PC-3 (cell line): ENCODE measurements around the gene NELFB. TPM values are rescaled to one million over a fixed set of nuclear protein-coding genes. Genes with fewer than 3 reads are reported as not detected.

Experiments
- ATAC-seq: fragments of 200-7000 bp; cut with Tn5 transposase; 2 replicates; pipeline ENCODE4 v1.9.1; 2020; ENCODE audit warnings: mild to moderate bottlenecking, moderate library complexity
- BruUV-seq: library from RNA; stranded (reverse); fragments of 400-500 nt; replicated peaks from 2 replicates; lab custom pipeline; 2021; lab: Mats Ljungman, UMichigan
- CTCF ChIA-PET: fragments of 300-600 bp; sonication (Branson Sonifier 250); formaldehyde crosslinking; loops from one replicate; lab custom pipeline; 2022; ENCODE audit warnings: antibody characterized with exemption; lab: Charles Lee
- POLR2A ChIA-PET: fragments of 300-600 bp; sonication (Branson Sonifier 250); formaldehyde crosslinking; loops from one replicate; lab custom pipeline; 2022; ENCODE audit warnings: antibody characterized with exemption; ENCODE audit not compliant: unreplicated experiment; lab: Charles Lee
- DNase-seq: peaks from one replicate; pipeline ENCODE4 v3.0.0-alpha.2; 2015
- H2AFZ ChIP-seq: fragments of 300-600 bp; sonication (generic); 2 replicates; pipeline ENCODE4 v1.6.0; 2016; ENCODE audit warnings: antibody characterized with exemption, low read length
- H3F3A ChIP-seq: fragments of 300-600 bp; sonication (generic); one replicate; pipeline ENCODE4 v1.6.0; 2017; ENCODE audit warnings: antibody characterized with exemption, low read length, control low read depth, mild to moderate bottlenecking; ENCODE audit not compliant: unreplicated experiment
- H3K27ac ChIP-seq: fragments of 300-600 bp; sonication (generic); 2 replicates; pipeline ENCODE4 v1.5.1; 2016; ENCODE audit warnings: mild to moderate bottlenecking, low read length
- H3K27me3 ChIP-seq: fragments of 300-600 bp; sonication (generic); 2 replicates; pipeline ENCODE4 v1.6.1; 2016; ENCODE audit warnings: low read length, mixed read lengths
- H3K36me3 ChIP-seq: fragments of 300-600 bp; sonication (generic); 2 replicates; pipeline ENCODE4 v1.6.1; 2016; ENCODE audit warnings: low read depth, mixed run types, low read length, mixed read lengths
- H3K4me1 ChIP-seq: fragments of 300-600 bp; sonication (generic); 2 replicates; pipeline ENCODE4 v1.5.1; 2016; ENCODE audit warnings: low read length; ENCODE audit not compliant: insufficient read depth
- H3K4me2 ChIP-seq: fragments of 300-600 bp; sonication (generic); 2 replicates; pipeline ENCODE4 v1.6.0; 2016; ENCODE audit warnings: low read length
- H3K4me3 ChIP-seq: fragments of 300-600 bp; sonication (generic); 2 replicates; pipeline ENCODE4 v1.5.1; 2016; ENCODE audit warnings: mild to moderate bottlenecking, low read length, mixed read lengths
- H3K79me2 ChIP-seq: fragments of 300-600 bp; sonication (generic); 2 replicates; pipeline ENCODE4 v1.6.1; 2017; ENCODE audit warnings: low read length, mixed read lengths
- H3K9ac ChIP-seq: fragments of 300-600 bp; sonication (generic); 2 replicates; pipeline ENCODE4 v1.6.0; 2016; ENCODE audit warnings: mild to moderate bottlenecking, low read length
- H3K9me2 ChIP-seq: fragments of 300-600 bp; sonication (generic); replicated peaks from 2 replicates; pipeline ENCODE4 v1.6.1; 2016; ENCODE audit warnings: mixed run types, low read length, mixed read lengths
- H3K9me3 ChIP-seq: fragments of 300-600 bp; sonication (generic); 2 replicates; pipeline ENCODE4 v1.6.1; 2016; ENCODE audit warnings: low read length, mixed read lengths
- H4K20me1 ChIP-seq: fragments of 300-600 bp; sonication (generic); 2 replicates; pipeline ENCODE4 v1.6.1; 2016; ENCODE audit warnings: low read length, mixed read lengths
- EZH2 ChIP-seq: fragments of 300-600 bp; sonication (generic); IDR thresholded peaks from one replicate; pipeline ENCODE4 v1.6.1; 2017; ENCODE audit warnings: antibody characterized with exemption, mild to moderate bottlenecking, low read length; ENCODE audit not compliant: unreplicated experiment
- EZH2phosphoT487 ChIP-seq: fragments of 300-600 bp; sonication (generic); IDR thresholded peaks from 2 replicates; pipeline ENCODE4 v1.6.1; 2018; ENCODE audit warnings: mild to moderate bottlenecking, antibody characterized with exemption, low read length, borderline replicate concordance
- intact Hi-C: fragments of 100-400 bp; cut with micrococcal nuclease; formaldehyde crosslinking; loops from 2 replicates; pipeline ENCODE4 v1.9.0; 2023
- total RNA-seq: library from RNA; depleted of rRNA; stranded (reverse); fragments of >200 nt; gene quantifications from 2 replicates; pipeline ENCODE4 v1.2.3, GENCODE V29; 2014
- TF ChIP-seq, protein P1 (sequence below): fragments of 300-600 bp; sonication (generic); conservative IDR thresholded peaks from 2 replicates; pipeline ENCODE4 v1.5.1; 2017; ENCODE audit warnings: antibody characterized with exemption, low read depth, mild to moderate bottlenecking, low read length

The NELFB gene
- total RNA-seq, 1 experiment from 2014 or later, result 50.7 TPM

DNA sequence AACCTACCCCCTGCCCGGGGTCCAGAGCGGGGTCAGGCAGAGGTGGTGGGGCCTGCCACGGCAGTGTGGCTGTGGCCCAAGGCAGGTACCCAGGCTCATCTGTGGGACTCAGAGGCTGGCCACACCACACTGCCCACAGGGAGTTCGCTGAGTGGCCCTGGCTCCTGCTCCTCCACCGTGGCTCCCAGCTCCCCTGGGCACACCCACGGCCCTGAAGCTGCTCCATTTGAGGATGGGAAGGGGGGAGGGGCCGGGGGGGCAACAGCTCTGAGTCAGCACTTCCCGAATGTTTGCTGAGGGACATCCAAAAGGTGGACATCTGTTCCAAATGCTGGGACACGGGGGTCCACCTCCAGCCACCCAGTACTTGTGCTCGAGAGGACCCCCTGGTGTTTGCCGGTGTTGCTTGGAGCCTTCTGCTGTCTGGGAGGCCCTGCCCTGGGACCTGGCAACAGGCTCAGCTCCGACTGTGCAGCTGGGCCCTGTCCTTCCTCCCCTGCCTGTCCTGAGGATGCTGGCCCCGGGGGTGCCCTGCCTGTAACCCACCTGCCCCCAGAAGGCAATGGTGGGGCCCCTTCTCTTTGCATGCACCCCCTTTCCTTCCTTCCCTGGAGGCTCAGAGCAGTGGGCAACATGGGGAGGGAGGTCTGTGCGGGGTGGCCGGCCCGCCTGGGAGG is 49.4 kb downstream of the NELFB start:
- no peak overlapping the region for H3K27ac ChIP-seq
- H3K79me2 ChIP-seq, result peaks cover 15% of the 10 kb centered on the region
- H2AFZ ChIP-seq, result no peak overlapping the region
- H3K4me2 ChIP-seq, result no peak overlapping the region
- DNase-seq (no peak), ATAC-seq (no peak)
- no peaks in the 10 kb centered on the region for H3K36me3 ChIP-seq
- H3K27me3 ChIP-seq, result no peaks in the 10 kb centered on the region
- POLR2A ChIA-PET, result no interaction called here
- no TSS peak for BruUV-seq
- H3F3A ChIP-seq, result no peaks in the 10 kb centered on the region
- no peaks in the 10 kb centered on the region for H3K9me2 ChIP-seq
- H3K9ac ChIP-seq, result no peak overlapping the region
- intact Hi-C loops, result no loop called here
- no peak overlapping the region for H3K4me3 ChIP-seq
- H3K4me1 ChIP-seq, result peaks cover 5% of the 10 kb centered on the region; the same call in 1 of the 2 replicates
- no peak for TF ChIP-seq EZH2phosphoT487
- TF ChIP-seq EZH2, result no peak
- TF ChIP-seq, protein P1, sequence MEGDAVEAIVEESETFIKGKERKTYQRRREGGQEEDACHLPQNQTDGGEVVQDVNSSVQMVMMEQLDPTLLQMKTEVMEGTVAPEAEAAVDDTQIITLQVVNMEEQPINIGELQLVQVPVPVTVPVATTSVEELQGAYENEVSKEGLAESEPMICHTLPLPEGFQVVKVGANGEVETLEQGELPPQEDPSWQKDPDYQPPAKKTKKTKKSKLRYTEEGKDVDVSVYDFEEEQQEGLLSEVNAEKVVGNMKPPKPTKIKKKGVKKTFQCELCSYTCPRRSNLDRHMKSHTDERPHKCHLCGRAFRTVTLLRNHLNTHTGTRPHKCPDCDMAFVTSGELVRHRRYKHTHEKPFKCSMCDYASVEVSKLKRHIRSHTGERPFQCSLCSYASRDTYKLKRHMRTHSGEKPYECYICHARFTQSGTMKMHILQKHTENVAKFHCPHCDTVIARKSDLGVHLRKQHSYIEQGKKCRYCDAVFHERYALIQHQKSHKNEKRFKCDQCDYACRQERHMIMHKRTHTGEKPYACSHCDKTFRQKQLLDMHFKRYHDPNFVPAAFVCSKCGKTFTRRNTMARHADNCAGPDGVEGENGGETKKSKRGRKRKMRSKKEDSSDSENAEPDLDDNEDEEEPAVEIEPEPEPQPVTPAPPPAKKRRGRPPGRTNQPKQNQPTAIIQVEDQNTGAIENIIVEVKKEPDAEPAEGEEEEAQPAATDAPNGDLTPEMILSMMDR, result no peak
- peaks cover 7% of the 10 kb centered on the region for H4K20me1 ChIP-seq
- no peaks in the 10 kb centered on the region for H3K9me3 ChIP-seq
- CTCF ChIA-PET, result no interaction called here

DNA sequence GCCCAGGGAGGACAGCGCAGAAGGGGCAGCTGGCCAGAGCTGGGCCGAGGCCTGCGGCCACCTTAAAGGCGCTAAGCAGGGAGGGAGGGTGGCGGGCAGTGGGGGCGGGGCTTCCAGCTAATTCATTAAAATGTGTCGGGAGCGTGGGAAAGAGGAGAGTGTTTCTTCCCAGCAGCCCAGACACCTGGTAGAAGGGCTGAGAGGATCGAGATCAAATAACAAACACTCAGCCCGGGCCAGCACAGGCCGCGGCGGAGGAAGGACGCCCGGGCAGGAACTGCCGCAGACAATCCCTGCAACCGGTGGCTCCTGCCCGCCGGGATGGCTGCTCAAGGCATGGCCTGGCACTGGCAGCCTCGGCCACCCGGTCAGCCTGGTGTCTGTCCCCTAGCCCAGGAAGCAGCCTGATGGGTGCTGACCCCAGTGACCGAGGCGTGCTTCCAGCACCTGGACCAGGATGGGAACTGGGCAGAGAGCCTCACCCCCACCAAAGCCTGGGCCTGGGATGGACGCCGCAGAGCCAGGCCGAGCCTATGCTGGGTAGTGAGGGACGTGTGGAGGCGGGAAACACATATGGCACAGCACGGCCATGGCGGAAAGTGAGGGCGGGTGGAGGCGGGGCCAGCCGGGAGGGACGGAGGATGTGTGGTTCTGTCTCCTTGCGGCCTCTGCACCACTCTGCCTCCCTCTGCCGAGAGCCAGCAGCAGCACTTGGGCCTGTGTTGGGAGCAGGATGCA is 50.1 kb downstream of the NELFB start:
- H4K20me1 ChIP-seq, result peaks cover under 1% of the 10 kb centered on the region; the same call in 1 of the 2 replicates
- H3K27ac ChIP-seq, result no peak overlapping the region
- no peaks in the 10 kb centered on the region for H3K36me3 ChIP-seq
- no peaks in the 10 kb centered on the region for H3K9me2 ChIP-seq
- no peaks in the 10 kb centered on the region for H3K9me3 ChIP-seq
- peaks cover 8% of the 10 kb centered on the region for H3K4me1 ChIP-seq
- H3K9ac ChIP-seq, result no peak overlapping the region
- BruUV-seq, result no TSS peak
- H3K4me2 ChIP-seq, result no peak overlapping the region
- POLR2A ChIA-PET, result no interaction called here
- H3F3A ChIP-seq, result no peaks in the 10 kb centered on the region
- H3K4me3 ChIP-seq, result no peak overlapping the region
- H3K79me2 ChIP-seq, result peaks cover 8% of the 10 kb centered on the region
- H2AFZ ChIP-seq, result no peak overlapping the region
- DNase-seq (no peak), ATAC-seq (no peak)
- intact Hi-C loops, result no loop called here
- no peaks in the 10 kb centered on the region for H3K27me3 ChIP-seq
- TF ChIP-seq, protein P1, result no peak
- no peak for TF ChIP-seq EZH2phosphoT487
- TF ChIP-seq EZH2, result no peak
- CTCF ChIA-PET, result no interaction called here

DNA sequence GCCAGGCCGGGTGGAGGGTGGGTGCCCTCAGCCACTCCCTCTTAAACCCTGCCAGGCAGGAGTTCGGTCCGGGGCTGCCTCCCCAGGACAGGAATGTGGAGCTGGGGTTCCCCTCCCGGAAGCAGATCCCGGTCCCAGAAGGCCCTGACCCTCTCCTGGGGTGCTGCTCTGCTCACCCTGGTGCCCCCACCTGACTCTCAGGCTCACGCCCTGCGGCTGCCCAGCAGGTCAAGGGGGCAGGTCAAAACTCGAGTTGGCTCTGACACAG is 50.6 kb downstream of the NELFB start:
- ChIA-PET POLR2A (interaction anchor here (0.6 kb wide), 1 partner anchor 102 kb away, joined by 3 read pairs; no protein-coding TSS in a partner anchor), CTCF (no interaction called here)
- Histone ChIP-seq H3K9ac (no peak overlapping the region), H2AFZ (no peak overlapping the region), H3K79me2 (peaks cover 3% of the 10 kb centered on the region), H3K9me3 (no peaks in the 10 kb centered on the region), H3K9me2 (no peaks in the 10 kb centered on the region), H3K36me3 (no peaks in the 10 kb centered on the region), H3K27me3 (no peaks in the 10 kb centered on the region), H3K4me2 (no peak overlapping the region), H4K20me1 (no peaks in the 10 kb centered on the region), H3K4me3 (no peak overlapping the region), H3K27ac (no peak overlapping the region), H3K4me1 (peaks cover 14% of the 10 kb centered on the region), H3F3A (no peaks in the 10 kb centered on the region)
- ATAC-seq (no peak), DNase-seq (no peak)
- BruUV-seq, result no TSS peak
- no peak for TF ChIP-seq EZH2phosphoT487
- TF ChIP-seq, protein P1, result no peak
- no peak for TF ChIP-seq EZH2
- intact Hi-C loops, result no loop called here
